Upper lobe of left lung (tissue), 4 donors: ENCODE data around the gene THAP4.

Experiments used
- CTCF ChIP-seq, 6 experiments: fragments of 450-650 bp in 4 of 6; fragments of 200-600 bp in 2 of 6; sonication (generic) in 2 of 6; IDR thresholded peaks; one replicate each; pipeline ENCODE4 v1.5.1; 2016 to 2019; ENCODE audit warnings: antibody characterized with exemption in 6 of 6
- POLR2A ChIP-seq, 4 donors: fragments of 450-650 bp; IDR thresholded peaks; one replicate each; pipeline ENCODE4 v1.5.1; 2016 to 2017; ENCODE audit warnings: antibody characterized with exemption in 4 of 4, mild to moderate bottlenecking in 2 of 4

GRCh38 chr2:241540401-241540770, 96.6 kb downstream of the THAP4 start:
- TF ChIP-seq CTCF (IDR thresholded peaks at IDR 0.05) (no peak), POLR2A (IDR thresholded peaks at IDR 0.05) (no peak)
